ENCODE results near the gene GABBR2. TPM values are rescaled to one million over a fixed set of nuclear protein-coding genes. Genes with fewer than 3 reads are reported as not detected.

The GABBR2 gene
- total RNA-seq, 1 donor from 2014 or later = 0.74 TPM

DNA sequence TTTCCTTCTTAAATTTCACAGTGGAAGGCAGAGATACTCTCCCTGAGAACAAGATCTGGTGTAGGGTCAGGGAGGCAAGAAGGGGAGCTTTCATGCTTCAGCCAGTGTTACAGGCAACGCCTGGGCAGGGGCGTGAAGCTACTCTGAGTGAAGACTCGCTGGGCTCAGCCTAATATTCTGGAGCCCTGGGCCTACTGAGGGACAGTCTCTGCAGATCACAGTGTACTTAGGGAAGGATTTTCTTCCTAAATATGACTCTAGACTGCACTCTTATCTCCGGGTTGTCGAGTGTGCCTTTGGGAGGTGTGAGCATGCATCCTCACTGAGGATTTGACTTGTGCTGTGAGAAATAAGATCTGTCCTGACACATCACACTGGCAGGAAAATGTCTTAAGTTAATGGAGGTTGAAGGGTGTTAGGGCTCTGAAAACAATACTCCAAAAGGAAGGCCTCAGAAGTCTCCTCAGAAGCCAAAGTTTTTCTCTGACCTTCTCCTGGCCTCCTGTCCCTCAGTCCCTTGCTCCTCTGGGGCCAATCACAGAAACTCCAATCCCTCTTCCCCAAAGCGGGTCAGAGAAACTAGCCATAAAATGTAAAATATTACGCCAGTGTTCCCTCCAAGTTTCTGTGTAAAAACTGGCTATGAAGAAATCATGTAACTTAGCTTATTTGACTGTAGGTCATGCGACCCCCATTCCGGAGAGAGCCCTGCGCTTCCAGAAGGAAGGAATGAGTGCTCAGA lies 296.5 kb downstream of the GABBR2 start:
- Mint-ChIP-seq H3K9me3 (peaks cover 9% of the 10 kb centered on the region), H3K4me3 (no peak overlapping the region), H3K4me1 (peaks cover 10% of the 10 kb centered on the region), H3K27me3 (ENCODE audit: low read depth) (peaks cover 16% of the 10 kb centered on the region), H3K27ac (no peak overlapping the region), H3K36me3 (no peaks in the 10 kb centered on the region)
- TF ChIP-seq, protein P1, sequence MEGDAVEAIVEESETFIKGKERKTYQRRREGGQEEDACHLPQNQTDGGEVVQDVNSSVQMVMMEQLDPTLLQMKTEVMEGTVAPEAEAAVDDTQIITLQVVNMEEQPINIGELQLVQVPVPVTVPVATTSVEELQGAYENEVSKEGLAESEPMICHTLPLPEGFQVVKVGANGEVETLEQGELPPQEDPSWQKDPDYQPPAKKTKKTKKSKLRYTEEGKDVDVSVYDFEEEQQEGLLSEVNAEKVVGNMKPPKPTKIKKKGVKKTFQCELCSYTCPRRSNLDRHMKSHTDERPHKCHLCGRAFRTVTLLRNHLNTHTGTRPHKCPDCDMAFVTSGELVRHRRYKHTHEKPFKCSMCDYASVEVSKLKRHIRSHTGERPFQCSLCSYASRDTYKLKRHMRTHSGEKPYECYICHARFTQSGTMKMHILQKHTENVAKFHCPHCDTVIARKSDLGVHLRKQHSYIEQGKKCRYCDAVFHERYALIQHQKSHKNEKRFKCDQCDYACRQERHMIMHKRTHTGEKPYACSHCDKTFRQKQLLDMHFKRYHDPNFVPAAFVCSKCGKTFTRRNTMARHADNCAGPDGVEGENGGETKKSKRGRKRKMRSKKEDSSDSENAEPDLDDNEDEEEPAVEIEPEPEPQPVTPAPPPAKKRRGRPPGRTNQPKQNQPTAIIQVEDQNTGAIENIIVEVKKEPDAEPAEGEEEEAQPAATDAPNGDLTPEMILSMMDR (IDR thresholded peaks at IDR 0.05; ENCODE audit: unreplicated experiment) = no peak
- DNase-seq (ENCODE audit: low spot score in 2 of 2, unreplicated experiment in 2 of 2) = no peak

GRCh38 chr9:98410185-98410697 lies 298.5 kb downstream of the GABBR2 start:
- TF ChIP-seq, protein P1 (IDR thresholded peaks at IDR 0.05; ENCODE audit: unreplicated experiment) = no peak
- Mint-ChIP-seq H3K27ac (peak overlapping the region; percentile 35), H3K27me3 (ENCODE audit: low read depth) (no peaks in the 10 kb centered on the region), H3K4me3 (peak overlapping the region; percentile 48), H3K9me3 (no peaks in the 10 kb centered on the region), H3K4me1 (peaks cover 10% of the 10 kb centered on the region), H3K36me3 (no peaks in the 10 kb centered on the region)
- DNase-seq (ENCODE audit: low spot score in 2 of 2, unreplicated experiment in 2 of 2) = peak in 1 of 2 experiments; percentile 48

- Mint-ChIP-seq H3K27ac (no peak overlapping the region), H3K4me3 (no peak overlapping the region), H3K36me3 (no peaks in the 10 kb centered on the region), H3K9me3 (no peaks in the 10 kb centered on the region), H3K4me1 (peaks cover 10% of the 10 kb centered on the region), H3K27me3 (ENCODE audit: low read depth) (no peaks in the 10 kb centered on the region)
- TF ChIP-seq, protein P1 (IDR thresholded peaks at IDR 0.05; ENCODE audit: unreplicated experiment) = no peak
- no peak for DNase-seq (ENCODE audit: low spot score in 2 of 2, unreplicated experiment in 2 of 2)
These were observed 299.0 kb downstream of the GABBR2 start for GRCh38 chr9:98409719-98410118.

DNA sequence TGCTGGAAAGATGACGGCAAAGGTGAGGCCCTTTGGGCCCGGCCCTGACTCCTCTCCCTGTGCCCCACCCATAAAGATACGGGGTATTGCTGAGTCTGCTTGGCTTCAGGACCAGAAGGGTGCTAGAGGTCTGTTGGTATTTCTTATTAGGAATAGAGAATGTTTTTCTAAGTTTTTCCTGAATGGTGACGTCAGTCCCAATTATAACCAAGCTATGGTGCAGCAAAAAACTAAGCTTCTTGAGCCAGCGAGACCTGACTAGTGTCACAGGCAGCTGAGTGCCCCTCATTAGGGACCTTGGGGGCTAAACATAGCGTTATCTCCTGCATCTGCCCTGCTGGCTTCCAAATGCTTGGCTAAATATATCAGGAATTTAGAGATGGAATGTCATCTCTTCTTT lies 302.3 kb downstream of the GABBR2 start:
- TF ChIP-seq, protein P1 (IDR thresholded peaks at IDR 0.05; ENCODE audit: unreplicated experiment) = no peak
- Mint-ChIP-seq H3K4me3 (no peak overlapping the region), H3K27me3 (ENCODE audit: low read depth) (peaks cover 2% of the 10 kb centered on the region), H3K27ac (no peak overlapping the region), H3K9me3 (no peaks in the 10 kb centered on the region), H3K36me3 (no peaks in the 10 kb centered on the region), H3K4me1 (peaks cover 11% of the 10 kb centered on the region)
- DNase-seq (ENCODE audit: low spot score in 2 of 2, unreplicated experiment in 2 of 2) = no peak

- H3K27ac Mint-ChIP-seq = no peak overlapping the region
- peaks cover 4% of the 10 kb centered on the region for H3K27me3 Mint-ChIP-seq (ENCODE audit: low read depth)
- DNase-seq (ENCODE audit: low spot score in 2 of 2, unreplicated experiment in 2 of 2) = no peak
- TF ChIP-seq, protein P1 (IDR thresholded peaks at IDR 0.05; ENCODE audit: unreplicated experiment) = no peak
- H3K36me3 Mint-ChIP-seq = no peaks in the 10 kb centered on the region
- no peak overlapping the region for H3K4me3 Mint-ChIP-seq
- no peaks in the 10 kb centered on the region for H3K9me3 Mint-ChIP-seq
- H3K4me1 Mint-ChIP-seq = peaks cover 2% of the 10 kb centered on the region
These were observed 304.5 kb downstream of the GABBR2 start for GRCh38 chr9:98404237-98404636.

Data from mesothelial cell of epicardium (in vitro differentiated cells).